Neuronal stem cell (in vitro differentiated cells): ENCODE data around the gene B9D1.
A peak's percentile ranks its signal among the peaks of the same experiment; 100 is the strongest.

ENCODE experiments used
- DNase-seq: peaks from one replicate; pipeline ENCODE4 v3.0.0-alpha.2; 2013; ENCODE audit warnings: low spot score
- H2AFZ ChIP-seq: one replicate; pipeline ENCODE4 v1.6.1; 2013; ENCODE audit warnings: mild to moderate bottlenecking, low read length, inconsistent platforms
- H2AK5ac ChIP-seq: 2 replicates; pipeline ENCODE4 v1.6.1; 2013; ENCODE audit warnings: low read depth, mild to moderate bottlenecking, inconsistent platforms, low read length, moderate library complexity, mixed read lengths
- H2BK120ac ChIP-seq: 2 replicates; pipeline ENCODE4 v1.6.1; 2013; ENCODE audit warnings: low read depth, mild to moderate bottlenecking, inconsistent platforms, low read length, moderate library complexity, mixed read lengths
- H2BK12ac ChIP-seq: one replicate; pipeline ENCODE4 v1.6.1; 2013; ENCODE audit warnings: low read length, inconsistent platforms
- H2BK15ac ChIP-seq: 2 replicates; pipeline ENCODE4 v1.6.1; 2013; ENCODE audit warnings: mild to moderate bottlenecking, low read length, inconsistent platforms, mixed read lengths
- H2BK5ac ChIP-seq: one replicate; pipeline ENCODE4 v1.6.1; 2013; ENCODE audit warnings: inconsistent platforms, mild to moderate bottlenecking, low read length, moderate library complexity
- H3K14ac ChIP-seq: one replicate; pipeline ENCODE4 v1.6.1; 2013; ENCODE audit warnings: low read length, inconsistent platforms
- H3K18ac ChIP-seq: 2 replicates; pipeline ENCODE4 v1.6.1; 2013; ENCODE audit warnings: low read length, inconsistent platforms
- H3K23ac ChIP-seq: 2 replicates; pipeline ENCODE4 v1.6.1; 2013; ENCODE audit warnings: low read depth, mild to moderate bottlenecking, mixed read lengths, low read length, inconsistent platforms; ENCODE audit not compliant: poor library complexity
- H3K27ac ChIP-seq: replicated peaks from 3 replicates; pipeline ENCODE4 v1.5.1; 2013; ENCODE audit warnings: low read length, inconsistent platforms
- H3K27me3 ChIP-seq, 3 experiments: 2 replicates each; pipeline ENCODE4 v1.6.1; 2013; ENCODE audit warnings: low read length in 3 of 3, mild to moderate bottlenecking in 2 of 3, inconsistent platforms in 1 of 3, low read depth in 1 of 3, mixed read lengths in 1 of 3, moderate library complexity in 1 of 3; ENCODE audit not compliant: control insufficient read depth in 3 of 3, insufficient read depth in 3 of 3
- H3K36me3 ChIP-seq, 2 donors: replicated peaks in 1 of 2; 2 replicates each; pipeline ENCODE4 v1.6.1; 2013; ENCODE audit warnings: low read length in 2 of 2; ENCODE audit not compliant: control insufficient read depth in 2 of 2, insufficient read depth in 2 of 2
- H3K4ac ChIP-seq: 2 replicates; pipeline ENCODE4 v1.6.1; 2013; ENCODE audit warnings: inconsistent platforms, mild to moderate bottlenecking, low read length, moderate library complexity
- H3K4me1 ChIP-seq, 2 donors: 1 replicate in 1 of 2; 2 replicates in 1 of 2; pipeline ENCODE4 v1.6.1; 2013; ENCODE audit warnings: low read length in 2 of 2, low read depth in 1 of 2; ENCODE audit not compliant: control insufficient read depth in 2 of 2, insufficient read depth in 1 of 2
- H3K4me2 ChIP-seq: one replicate; pipeline ENCODE4 v1.6.1; 2013; ENCODE audit warnings: mild to moderate bottlenecking, low read length, inconsistent platforms; ENCODE audit not compliant: insufficient read depth, poor library complexity, severe bottlenecking
- H3K4me3 ChIP-seq, 2 donors: 2 replicates each; pipeline ENCODE4 v1.5.1; 2013; ENCODE audit warnings: low read length in 2 of 2, mild to moderate bottlenecking in 2 of 2, inconsistent platforms in 1 of 2, moderate library complexity in 1 of 2
- H3K79me1 ChIP-seq: one replicate; pipeline ENCODE4 v1.6.1; 2013; ENCODE audit warnings: low read depth, mild to moderate bottlenecking, inconsistent platforms, low read length, moderate library complexity
- H3K9ac ChIP-seq: one replicate; pipeline ENCODE4 v1.6.1; 2013; ENCODE audit warnings: mild to moderate bottlenecking, low read depth, low read length, inconsistent platforms; ENCODE audit not compliant: poor library complexity
- H3K9me3 ChIP-seq, 2 donors: replicated peaks in 1 of 2; 2 replicates each; pipeline versions ENCODE3 to v1.6.1; 2013; ENCODE audit warnings: low read length in 2 of 2, mild to moderate bottlenecking in 2 of 2, inconsistent platforms in 1 of 2, low read depth in 1 of 2, mixed read lengths in 1 of 2, moderate library complexity in 1 of 2; ENCODE audit not compliant: control insufficient read depth in 2 of 2, insufficient read depth in 1 of 2
- H4K8ac ChIP-seq: one replicate; pipeline ENCODE4 v1.6.1; 2013; ENCODE audit warnings: low read depth, mild to moderate bottlenecking, inconsistent platforms, low read length, moderate library complexity
- H4K91ac ChIP-seq: one replicate; pipeline ENCODE4 v1.6.1; 2013; ENCODE audit warnings: low read length, low read depth, mild to moderate bottlenecking, inconsistent platforms; ENCODE audit not compliant: poor library complexity
- WGBS, 2 donors: extraction: QIAGEN DNeasy Blood & Tissue Kit; methylation state at CpG; one replicate each; pipeline ENCODE4 v1.1.7; 2013; ENCODE audit warnings: missing lambda C conversion rate in 2 of 2, mixed read lengths in 1 of 2; ENCODE audit not compliant: insufficient read length in 2 of 2, insufficient replicate concordance in 1 of 2; ENCODE audit errors: extremely low coverage in 2 of 2; 5-methylcytosine and 5-hydroxymethylcytosine counted together

B9D1 gene

GRCh38 chr17:19365499-19365817, 2.9 kb upstream of the B9D1 start:
- Histone ChIP-seq H3K79me1 (no peaks in the 10 kb centered on the region), H3K4me3 (no peak overlapping the region), H3K4me1 (peaks cover 0 to 7% of the 10 kb centered on the region in 2 donors), H2BK15ac (no peak overlapping the region), H3K9ac (no peak overlapping the region), H3K4me2 (no peak overlapping the region), H3K36me3 (no peaks in the 10 kb centered on the region), H4K8ac (no peak overlapping the region), H3K27ac (no peak overlapping the region), H3K27me3 (no peaks in the 10 kb centered on the region), H3K14ac (no peak overlapping the region), H3K18ac (peak overlapping the region; percentile 55), H3K9me3 (no peaks in the 10 kb centered on the region), H3K23ac (no peak overlapping the region), H2BK12ac (no peak overlapping the region), H3K4ac (no peak overlapping the region), H2BK120ac (no peak overlapping the region), H4K91ac (no peak overlapping the region), H2AK5ac (no peak overlapping the region), H2AFZ (no peak overlapping the region), H2BK5ac (no peak overlapping the region)
- DNase-seq: no peak
- no CpG with 5 or more reads among the region's 4 CpGs for WGBS, 2 donors

- no peak overlapping the region for H3K27ac ChIP-seq
- peak overlapping the region; percentile 55 for H3K18ac ChIP-seq
- H3K9me3 ChIP-seq: no peaks in the 10 kb centered on the region
- peaks cover 0 to 7% of the 10 kb centered on the region in 2 donors for H3K4me1 ChIP-seq
- H3K27me3 ChIP-seq: no peaks in the 10 kb centered on the region
- H3K79me1 ChIP-seq: no peaks in the 10 kb centered on the region
- H2AFZ ChIP-seq: no peak overlapping the region
- no peak overlapping the region for H3K9ac ChIP-seq
- no peak for DNase-seq
- no peaks in the 10 kb centered on the region for H3K36me3 ChIP-seq
- peak overlapping the region; percentile 23 for H2AK5ac ChIP-seq
- no peak overlapping the region for H2BK5ac ChIP-seq
- no peak overlapping the region for H3K14ac ChIP-seq
- H3K4ac ChIP-seq: no peak overlapping the region
- no peak overlapping the region for H4K91ac ChIP-seq
- H2BK12ac ChIP-seq: peak overlapping the region; percentile 51
- no peak overlapping the region for H4K8ac ChIP-seq
- no peak overlapping the region for H3K4me2 ChIP-seq
- peak overlapping the region; percentile 26 for H2BK15ac ChIP-seq
- H3K4me3 ChIP-seq: no peak overlapping the region
- H2BK120ac ChIP-seq: no peak overlapping the region
- no peak overlapping the region for H3K23ac ChIP-seq
- no CpG with 5 or more reads among the region's 14 CpGs for WGBS, 2 donors
Observed at GRCh38 chr17:19364699-19365498, 2.4 kb upstream of the B9D1 start.

GRCh38 chr17:19363460-19364035, 1.0 kb upstream of the B9D1 start:
- no peak overlapping the region for H2BK5ac ChIP-seq
- no peak overlapping the region for H3K4ac ChIP-seq
- H3K36me3 ChIP-seq: peaks cover 0 to 2% of the 10 kb centered on the region in 2 donors
- no peaks in the 10 kb centered on the region for H3K9me3 ChIP-seq
- H4K8ac ChIP-seq: no peak overlapping the region
- no peaks in the 10 kb centered on the region for H3K27me3 ChIP-seq
- H4K91ac ChIP-seq: no peak overlapping the region
- H2BK15ac ChIP-seq: no peak overlapping the region
- H3K27ac ChIP-seq: no peak overlapping the region
- no peak overlapping the region for H3K9ac ChIP-seq
- H3K4me3 ChIP-seq: no peak overlapping the region
- H3K4me2 ChIP-seq: no peak overlapping the region
- peak overlapping the region; percentile 92 for H2AFZ ChIP-seq
- H3K18ac ChIP-seq: no peak overlapping the region
- H3K14ac ChIP-seq: no peak overlapping the region
- H3K79me1 ChIP-seq: no peaks in the 10 kb centered on the region
- no peak overlapping the region for H2BK12ac ChIP-seq
- DNase-seq: no peak
- no peak overlapping the region for H2BK120ac ChIP-seq
- H3K4me1 ChIP-seq: peaks cover 0 to 7% of the 10 kb centered on the region in 2 donors
- whole genome bisulfite sequencing, 2 donors: no CpG with 5 or more reads among the region's 6 CpGs
- no peak overlapping the region for H3K23ac ChIP-seq
- H2AK5ac ChIP-seq: peak overlapping the region; percentile 7

- no peak overlapping the region for H3K4ac ChIP-seq
- no peak overlapping the region for H2BK12ac ChIP-seq
- peak overlapping the region; percentile 81 for H3K23ac ChIP-seq
- no peak overlapping the region for H2AK5ac ChIP-seq
- no peak overlapping the region for H3K18ac ChIP-seq
- H3K4me2 ChIP-seq: peak overlapping the region; percentile 90
- H4K8ac ChIP-seq: no peak overlapping the region
- H3K27ac ChIP-seq: no peak overlapping the region
- peak overlapping the region in 1 of 2 donors; percentile 59 for H3K4me3 ChIP-seq
- peak overlapping the region; percentile 92 for H2AFZ ChIP-seq
- H3K4me1 ChIP-seq: peaks cover 0 to 7% of the 10 kb centered on the region in 2 donors
- H3K9me3 ChIP-seq: no peaks in the 10 kb centered on the region
- WGBS, 2 donors: no CpG with 5 or more reads among the region's 14 CpGs
- no peak overlapping the region for H2BK5ac ChIP-seq
- no peak overlapping the region for H4K91ac ChIP-seq
- peaks cover 2 to 5% of the 10 kb centered on the region in 2 donors for H3K36me3 ChIP-seq
- DNase-seq: no peak
- H2BK15ac ChIP-seq: peak overlapping the region; percentile 31
- no peaks in the 10 kb centered on the region for H3K79me1 ChIP-seq
- H3K27me3 ChIP-seq: no peaks in the 10 kb centered on the region
- no peak overlapping the region for H3K9ac ChIP-seq
- no peak overlapping the region for H3K14ac ChIP-seq
- no peak overlapping the region for H2BK120ac ChIP-seq
Observed at GRCh38 chr17:19363114-19363438, 553 bp upstream of the B9D1 start.
